ENCODE data around the gene C9orf50. TPM values are rescaled to one million over a fixed set of nuclear protein-coding genes. Genes with fewer than 3 reads are reported as not detected.

Gene C9orf50
- total and polyA plus RNA-seq, 2 donors (not counting 1 experiment from before 2014, with no cell fraction given), result not detected

- peaks cover 5% of the 10 kb centered on the region for H3K4me1 Mint-ChIP-seq
- Histone ChIP-seq H2AFZ (ENCODE audit: insufficient read depth, low read depth, low read length, poor library complexity, severe bottlenecking) (no peak overlapping the region), H3K79me2 (ENCODE audit: control insufficient read depth, insufficient read depth, low read length) (no peaks in the 10 kb centered on the region), H3K27ac (ENCODE audit: low read length in 2 of 2) (no peak overlapping the region), H3K36me3 (replicated peaks in 1 of 2; ENCODE audit: control extremely low read depth in 1 of 2, control insufficient read depth in 1 of 2, extremely low read depth in 1 of 2, insufficient read depth in 2 of 2, low read length in 1 of 2) (no peaks in the 10 kb centered on the region), H3K4me3 (ENCODE audit: control extremely low read depth in 1 of 5, extremely low read depth in 1 of 5, insufficient read depth in 1 of 5, low read depth in 2 of 5, low read length in 4 of 5) (no peak overlapping the region), H3K9me3 (ENCODE audit: control extremely low read depth in 1 of 3, control insufficient read depth in 2 of 3, insufficient read depth in 1 of 3, low read length in 2 of 3) (peaks cover 0 to 7% (median 0%) of the 10 kb centered on the region in 3 donors), H3K4me1 (ENCODE audit: control insufficient read depth in 2 of 2, insufficient read depth in 2 of 2, low read length in 2 of 2) (peaks cover 8 to 10% of the 10 kb centered on the region in 2 donors), H4K20me1 (ENCODE audit: control insufficient read depth, insufficient read depth, low read length, poor library complexity, severe bottlenecking) (no peaks in the 10 kb centered on the region), H3K9ac (ENCODE audit: low read length) (no peak overlapping the region), H3K4me2 (replicated peaks; ENCODE audit: low read depth, low read length, poor library complexity, severe bottlenecking) (no peak overlapping the region), H3K27me3 (replicated peaks in 1 of 4; ENCODE audit: control extremely low read depth in 1 of 4, control insufficient read depth in 3 of 4, insufficient read depth in 4 of 4, low read length in 3 of 4) (peaks cover 0 to 25% (median 6%) of the 10 kb centered on the region in 4 experiments)
- peaks cover 32% of the 10 kb centered on the region for H3K27me3 Mint-ChIP-seq
- 100% methylated on average over 1 of the region's 5 CpGs for WGBS (ENCODE audit: insufficient coverage)
- CTCF ChIA-PET, result no interaction called here
- H3K4me3 Mint-ChIP-seq, result no peak overlapping the region
- ATAC-seq (ENCODE audit: low read depth) (no peak), DNase-seq (no peak)
- TF ChIP-seq CTCF (IDR thresholded peaks at IDR 0.05) (no peak), EZH2 (IDR thresholded peaks at IDR 0.05; ENCODE audit: borderline replicate concordance, insufficient read depth, low read depth, low read length, poor library complexity, severe bottlenecking) (no peak)
- intact Hi-C loops (cut with micrococcal nuclease), result no loop called here
- POLR2A ChIA-PET, result no interaction called here
- no peaks in the 10 kb centered on the region for H3K9me3 Mint-ChIP-seq (ENCODE audit: insufficient read depth)
- H3K27ac Mint-ChIP-seq, result no peak overlapping the region
Measured at GRCh38 chr9:129573977-129574376, 46.9 kb downstream of the C9orf50 start.

GRCh38 chr9:129572517-129572916 lies 48.4 kb downstream of the C9orf50 start:
- peaks cover 12% of the 10 kb centered on the region for H3K4me1 Mint-ChIP-seq
- H3K27ac Mint-ChIP-seq, result no peak overlapping the region
- Histone ChIP-seq H3K79me2 (ENCODE audit: control insufficient read depth, insufficient read depth, low read length) (no peaks in the 10 kb centered on the region), H3K4me1 (ENCODE audit: control insufficient read depth in 2 of 2, insufficient read depth in 2 of 2, low read length in 2 of 2) (peaks cover 15 to 18% of the 10 kb centered on the region in 2 donors), H3K9me3 (ENCODE audit: control extremely low read depth in 1 of 3, control insufficient read depth in 2 of 3, insufficient read depth in 1 of 3, low read length in 2 of 3) (peaks cover 0 to 7% (median 0%) of the 10 kb centered on the region in 3 donors), H3K27me3 (replicated peaks in 1 of 4; ENCODE audit: control extremely low read depth in 1 of 4, control insufficient read depth in 3 of 4, insufficient read depth in 4 of 4, low read length in 3 of 4) (peaks cover 0 to 34% (median 11%) of the 10 kb centered on the region in 4 experiments), H3K27ac (ENCODE audit: low read length in 2 of 2) (no peak overlapping the region), H3K9ac (ENCODE audit: low read length) (no peak overlapping the region), H3K4me3 (ENCODE audit: control extremely low read depth in 1 of 5, extremely low read depth in 1 of 5, insufficient read depth in 1 of 5, low read depth in 2 of 5, low read length in 4 of 5) (no peak overlapping the region), H3K36me3 (replicated peaks in 1 of 2; ENCODE audit: control extremely low read depth in 1 of 2, control insufficient read depth in 1 of 2, extremely low read depth in 1 of 2, insufficient read depth in 2 of 2, low read length in 1 of 2) (no peaks in the 10 kb centered on the region), H3K4me2 (replicated peaks; ENCODE audit: low read depth, low read length, poor library complexity, severe bottlenecking) (no peak overlapping the region), H4K20me1 (ENCODE audit: control insufficient read depth, insufficient read depth, low read length, poor library complexity, severe bottlenecking) (no peaks in the 10 kb centered on the region), H2AFZ (ENCODE audit: insufficient read depth, low read depth, low read length, poor library complexity, severe bottlenecking) (no peak overlapping the region)
- POLR2A ChIA-PET, result interaction anchor here (0.6 kb wide), 2 partner anchors 183 to 233 kb away, joined by 3 to 5 read pairs; no protein-coding TSS in a partner anchor
- no peak for TF ChIP-seq CTCF (IDR thresholded peaks at IDR 0.05)
- TF ChIP-seq EZH2 (IDR thresholded peaks at IDR 0.05; ENCODE audit: borderline replicate concordance, insufficient read depth, low read depth, low read length, poor library complexity, severe bottlenecking), result no peak
- H3K4me3 Mint-ChIP-seq, result no peak overlapping the region
- WGBS (ENCODE audit: insufficient coverage), result 90% methylated on average over 10 of the region's 10 CpGs
- no peaks in the 10 kb centered on the region for H3K9me3 Mint-ChIP-seq (ENCODE audit: insufficient read depth)
- DNase-seq, result no peak
- CTCF ChIA-PET, result no interaction called here
- peaks cover 35% of the 10 kb centered on the region for H3K27me3 Mint-ChIP-seq
- no peak for ATAC-seq (ENCODE audit: low read depth)
- intact Hi-C loops (cut with micrococcal nuclease), result no loop called here

All from B cell (primary cell).